Upper lobe of right lung (tissue), 1 donor: ENCODE results near the gene TIFAB. TPM values are rescaled to one million over a fixed set of nuclear protein-coding genes. Genes with fewer than 3 reads are reported as not detected.
A peak's percentile ranks its signal among the peaks of the same experiment; 100 is the strongest.

Experiments
- ATAC-seq: fragments of 200-7000 bp; cut with Tn5 transposase; one replicate; pipeline ENCODE4 v1.9.1; 2020; ENCODE audit warnings: mild to moderate bottlenecking, moderate library complexity
- DNase-seq: peaks from one replicate; pipeline ENCODE4 v3.0.0-alpha.2; 2020
- H3K27ac ChIP-seq: fragments of 200-600 bp; one replicate; pipeline ENCODE4 v1.8.0; 2022
- H3K27me3 ChIP-seq: fragments of 200-600 bp; one replicate; pipeline ENCODE4 v1.8.0; 2022; ENCODE audit warnings: mild to moderate bottlenecking
- H3K36me3 ChIP-seq: fragments of 200-600 bp; one replicate; pipeline ENCODE4 v1.8.0; 2022
- H3K4me1 ChIP-seq: fragments of 200-600 bp; one replicate; pipeline ENCODE4 v1.8.0; 2022
- H3K4me3 ChIP-seq: fragments of 200-600 bp; one replicate; pipeline ENCODE4 v1.8.0; 2022; ENCODE audit warnings: mild to moderate bottlenecking
- H3K9me3 ChIP-seq: fragments of 200-600 bp; one replicate; pipeline ENCODE4 v1.8.0; 2022
- intact Hi-C: fragments of 100-400 bp; cut with DNase I; formaldehyde crosslinking; loops from one replicate; pipeline ENCODE4 v1.11.0; 2022
- total RNA-seq: library from RNA; stranded (reverse); fragmentation: NEBNext Ultra II Directional; extraction: Animal tissue kit (Norgen Biotek cat#: 25700); gene quantifications from one replicate; pipeline ENCODE4 v1.2.1, GENCODE V29; 2021
- TF ChIP-seq, protein P1 (sequence below): fragments of 200-600 bp; IDR thresholded peaks from one replicate; pipeline ENCODE4 v1.8.0; 2022; ENCODE audit warnings: antibody characterized with exemption
- donor health status: DM: no; HTN: yes; CAD: no; lungs with severe emphysema.

The TIFAB gene
- total RNA-seq, 1 donor from 2014 or later = 0.43 TPM

DNA sequence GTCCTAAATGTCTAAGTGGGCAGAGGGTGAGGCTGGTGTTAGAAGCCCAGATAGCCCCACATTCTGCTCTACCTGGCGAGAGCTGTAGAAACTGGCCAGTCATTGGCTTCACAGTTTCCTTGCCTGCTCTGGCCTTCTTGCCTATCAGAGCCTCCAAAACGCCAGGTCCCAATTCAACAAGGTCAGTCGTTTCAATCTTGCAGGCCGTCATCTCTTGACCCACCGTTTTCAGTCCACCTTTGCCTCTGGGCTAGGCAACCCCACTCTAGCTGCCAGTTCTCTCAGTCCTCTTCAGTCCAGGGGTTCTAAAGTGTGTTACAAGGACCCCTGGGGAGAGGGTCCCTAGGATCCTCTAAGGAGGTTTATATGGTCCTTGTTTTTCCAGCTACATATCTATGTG, 20.0 kb upstream of the TIFAB start:
- Histone ChIP-seq H3K27me3 (peaks cover 13% of the 10 kb centered on the region), H3K4me1 (no peaks in the 10 kb centered on the region), H3K36me3 (no peaks in the 10 kb centered on the region), H3K27ac (no peak overlapping the region), H3K9me3 (no peaks in the 10 kb centered on the region), H3K4me3 (no peak overlapping the region)
- ATAC-seq (no peak), DNase-seq (no peak)
- TF ChIP-seq, protein P1, sequence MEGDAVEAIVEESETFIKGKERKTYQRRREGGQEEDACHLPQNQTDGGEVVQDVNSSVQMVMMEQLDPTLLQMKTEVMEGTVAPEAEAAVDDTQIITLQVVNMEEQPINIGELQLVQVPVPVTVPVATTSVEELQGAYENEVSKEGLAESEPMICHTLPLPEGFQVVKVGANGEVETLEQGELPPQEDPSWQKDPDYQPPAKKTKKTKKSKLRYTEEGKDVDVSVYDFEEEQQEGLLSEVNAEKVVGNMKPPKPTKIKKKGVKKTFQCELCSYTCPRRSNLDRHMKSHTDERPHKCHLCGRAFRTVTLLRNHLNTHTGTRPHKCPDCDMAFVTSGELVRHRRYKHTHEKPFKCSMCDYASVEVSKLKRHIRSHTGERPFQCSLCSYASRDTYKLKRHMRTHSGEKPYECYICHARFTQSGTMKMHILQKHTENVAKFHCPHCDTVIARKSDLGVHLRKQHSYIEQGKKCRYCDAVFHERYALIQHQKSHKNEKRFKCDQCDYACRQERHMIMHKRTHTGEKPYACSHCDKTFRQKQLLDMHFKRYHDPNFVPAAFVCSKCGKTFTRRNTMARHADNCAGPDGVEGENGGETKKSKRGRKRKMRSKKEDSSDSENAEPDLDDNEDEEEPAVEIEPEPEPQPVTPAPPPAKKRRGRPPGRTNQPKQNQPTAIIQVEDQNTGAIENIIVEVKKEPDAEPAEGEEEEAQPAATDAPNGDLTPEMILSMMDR = no peak
- intact Hi-C loops = no loop called here

DNA sequence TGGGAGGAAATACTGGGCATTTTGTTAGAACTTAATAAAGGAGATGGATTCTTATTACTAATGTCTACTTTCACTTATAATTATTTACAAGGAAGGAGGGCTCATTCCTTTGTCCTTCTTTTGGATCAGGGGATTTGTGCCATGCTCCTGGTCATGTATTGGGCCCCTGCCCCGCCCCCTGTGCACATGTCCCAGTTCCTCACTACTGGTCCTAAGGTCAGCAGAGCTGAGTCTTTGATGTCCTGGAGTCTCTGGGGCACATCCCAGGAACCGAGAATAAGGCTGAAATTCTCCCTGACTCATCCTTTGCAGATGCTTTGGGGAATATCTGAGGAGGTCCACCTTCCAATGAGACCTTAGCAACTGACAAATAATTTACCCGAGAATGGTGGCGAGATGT, 19.6 kb upstream of the TIFAB start:
- Histone ChIP-seq H3K9me3 (no peaks in the 10 kb centered on the region), H3K4me1 (peaks cover 1% of the 10 kb centered on the region), H3K36me3 (no peaks in the 10 kb centered on the region), H3K27ac (no peak overlapping the region), H3K4me3 (no peak overlapping the region), H3K27me3 (peaks cover 17% of the 10 kb centered on the region)
- TF ChIP-seq, protein P1 = no peak
- no peak for ATAC-seq
- DNase-seq = peak; percentile 6
- intact Hi-C loops = no loop called here

DNA sequence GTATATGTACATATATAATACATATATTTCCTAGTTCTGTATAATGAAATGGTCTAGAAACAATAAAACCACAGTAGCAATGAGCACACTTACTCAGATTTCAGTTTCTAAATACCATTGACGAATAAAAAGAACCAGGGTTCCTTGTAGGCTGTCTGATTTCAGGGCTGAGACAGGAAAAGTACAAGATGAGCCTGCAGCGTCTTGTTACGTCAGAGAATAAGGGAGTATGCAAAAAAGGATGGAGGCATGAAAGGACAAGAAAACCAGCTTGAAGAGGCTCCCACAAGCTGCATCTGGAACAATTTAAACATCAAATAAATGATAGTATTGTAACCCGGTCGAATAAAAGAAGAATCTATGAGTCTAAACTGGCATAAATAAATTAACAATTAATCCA, 17.8 kb upstream of the TIFAB start:
- intact Hi-C loops = no loop called here
- TF ChIP-seq, protein P1 = no peak
- H3K27ac ChIP-seq = no peak overlapping the region
- ATAC-seq (no peak), DNase-seq (no peak)
- H3K27me3 ChIP-seq = peaks cover 26% of the 10 kb centered on the region
- H3K4me1 ChIP-seq = peaks cover 6% of the 10 kb centered on the region
- H3K9me3 ChIP-seq = no peaks in the 10 kb centered on the region
- H3K36me3 ChIP-seq = no peaks in the 10 kb centered on the region
- no peak overlapping the region for H3K4me3 ChIP-seq

DNA sequence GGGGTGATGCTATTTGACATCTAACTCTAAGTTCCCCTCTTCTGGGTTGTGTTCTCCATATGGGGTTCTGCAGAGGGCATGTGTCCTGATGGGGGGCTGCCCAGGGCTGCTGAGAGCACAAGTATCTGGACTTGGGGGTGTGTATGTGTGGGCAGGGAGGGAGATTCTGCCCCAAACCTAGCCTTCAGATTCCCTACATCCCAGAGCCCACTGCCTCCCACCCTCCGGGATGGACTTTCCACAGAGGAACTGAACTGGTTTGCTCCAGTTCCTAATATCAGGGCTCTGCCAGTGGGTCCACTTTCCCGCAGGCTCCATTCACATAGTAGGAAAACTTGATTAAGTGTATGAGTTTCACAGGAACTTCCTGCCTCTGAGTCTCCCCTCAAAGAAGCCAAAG, 16.4 kb upstream of the TIFAB start:
- Histone ChIP-seq H3K4me3 (no peak overlapping the region), H3K27ac (no peak overlapping the region), H3K27me3 (peaks cover 29% of the 10 kb centered on the region), H3K4me1 (peaks cover 6% of the 10 kb centered on the region), H3K9me3 (no peaks in the 10 kb centered on the region), H3K36me3 (no peaks in the 10 kb centered on the region)
- intact Hi-C loops = no loop called here
- peak; percentile 22 for DNase-seq
- TF ChIP-seq, protein P1 = no peak
- ATAC-seq = no peak

DNA sequence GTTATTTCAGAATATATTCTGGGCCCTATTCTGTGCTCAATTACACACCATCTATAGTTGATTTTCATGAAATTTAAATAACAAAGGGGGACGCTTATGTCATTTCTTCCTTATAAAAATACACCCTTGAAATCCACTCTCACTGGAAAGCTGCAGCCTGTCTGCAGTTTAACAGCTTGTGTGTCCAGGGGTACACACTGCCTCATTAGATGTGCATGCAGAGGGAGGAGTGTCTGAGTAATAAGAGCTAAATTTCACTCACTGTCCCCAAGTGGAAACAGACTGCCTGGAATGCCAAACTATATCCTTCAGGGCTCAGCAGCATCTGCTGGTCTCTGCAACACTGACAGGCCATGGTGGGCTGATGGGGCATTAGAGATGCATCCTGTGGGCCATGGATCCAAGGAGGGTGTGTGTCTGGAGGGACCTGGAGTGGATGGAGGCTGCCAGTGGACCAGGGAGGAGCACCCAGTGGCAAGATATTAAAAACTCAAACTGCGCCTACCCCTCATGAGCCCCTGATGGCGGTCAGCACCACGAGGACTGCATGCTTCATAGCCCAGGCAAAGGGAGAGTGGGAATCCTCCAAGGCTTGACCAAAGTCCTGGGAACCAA, 15.8 kb upstream of the TIFAB start:
- TF ChIP-seq, protein P1 = no peak
- Histone ChIP-seq H3K9me3 (no peaks in the 10 kb centered on the region), H3K36me3 (no peaks in the 10 kb centered on the region), H3K27me3 (peaks cover 29% of the 10 kb centered on the region), H3K27ac (no peak overlapping the region), H3K4me1 (peaks cover 6% of the 10 kb centered on the region), H3K4me3 (no peak overlapping the region)
- no peak for ATAC-seq
- DNase-seq = peak; percentile 20
- intact Hi-C loops = no loop called here
